PC-3 (cell line): ENCODE measurements around the gene APOBEC2. TPM values are rescaled to one million over a fixed set of nuclear protein-coding genes. Genes with fewer than 3 reads are reported as not detected.

Experiments
- ATAC-seq: fragments of 200-7000 bp; cut with Tn5 transposase; 2 replicates; pipeline ENCODE4 v1.9.1; 2020; ENCODE audit warnings: mild to moderate bottlenecking, moderate library complexity
- BruUV-seq: library from RNA; stranded (reverse); fragments of 400-500 nt; replicated peaks from 2 replicates; lab custom pipeline; 2021; lab: Mats Ljungman, UMichigan
- CTCF ChIA-PET: fragments of 300-600 bp; sonication (Branson Sonifier 250); formaldehyde crosslinking; loops from one replicate; lab custom pipeline; 2022; ENCODE audit warnings: antibody characterized with exemption; lab: Charles Lee
- POLR2A ChIA-PET: fragments of 300-600 bp; sonication (Branson Sonifier 250); formaldehyde crosslinking; loops from one replicate; lab custom pipeline; 2022; ENCODE audit warnings: antibody characterized with exemption; ENCODE audit not compliant: unreplicated experiment; lab: Charles Lee
- DNase-seq: peaks from one replicate; pipeline ENCODE4 v3.0.0-alpha.2; 2015
- H2AFZ ChIP-seq: fragments of 300-600 bp; sonication (generic); 2 replicates; pipeline ENCODE4 v1.6.0; 2016; ENCODE audit warnings: antibody characterized with exemption, low read length
- H3F3A ChIP-seq: fragments of 300-600 bp; sonication (generic); one replicate; pipeline ENCODE4 v1.6.0; 2017; ENCODE audit warnings: antibody characterized with exemption, low read length, control low read depth, mild to moderate bottlenecking; ENCODE audit not compliant: unreplicated experiment
- H3K27ac ChIP-seq: fragments of 300-600 bp; sonication (generic); 2 replicates; pipeline ENCODE4 v1.5.1; 2016; ENCODE audit warnings: mild to moderate bottlenecking, low read length
- H3K27me3 ChIP-seq: fragments of 300-600 bp; sonication (generic); 2 replicates; pipeline ENCODE4 v1.6.1; 2016; ENCODE audit warnings: low read length, mixed read lengths
- H3K36me3 ChIP-seq: fragments of 300-600 bp; sonication (generic); 2 replicates; pipeline ENCODE4 v1.6.1; 2016; ENCODE audit warnings: low read depth, mixed run types, low read length, mixed read lengths
- H3K4me1 ChIP-seq: fragments of 300-600 bp; sonication (generic); 2 replicates; pipeline ENCODE4 v1.5.1; 2016; ENCODE audit warnings: low read length; ENCODE audit not compliant: insufficient read depth
- H3K4me2 ChIP-seq: fragments of 300-600 bp; sonication (generic); 2 replicates; pipeline ENCODE4 v1.6.0; 2016; ENCODE audit warnings: low read length
- H3K4me3 ChIP-seq: fragments of 300-600 bp; sonication (generic); 2 replicates; pipeline ENCODE4 v1.5.1; 2016; ENCODE audit warnings: mild to moderate bottlenecking, low read length, mixed read lengths
- H3K79me2 ChIP-seq: fragments of 300-600 bp; sonication (generic); 2 replicates; pipeline ENCODE4 v1.6.1; 2017; ENCODE audit warnings: low read length, mixed read lengths
- H3K9ac ChIP-seq: fragments of 300-600 bp; sonication (generic); 2 replicates; pipeline ENCODE4 v1.6.0; 2016; ENCODE audit warnings: mild to moderate bottlenecking, low read length
- H3K9me2 ChIP-seq: fragments of 300-600 bp; sonication (generic); replicated peaks from 2 replicates; pipeline ENCODE4 v1.6.1; 2016; ENCODE audit warnings: mixed run types, low read length, mixed read lengths
- H3K9me3 ChIP-seq: fragments of 300-600 bp; sonication (generic); 2 replicates; pipeline ENCODE4 v1.6.1; 2016; ENCODE audit warnings: low read length, mixed read lengths
- H4K20me1 ChIP-seq: fragments of 300-600 bp; sonication (generic); 2 replicates; pipeline ENCODE4 v1.6.1; 2016; ENCODE audit warnings: low read length, mixed read lengths
- CTCF ChIP-seq: fragments of 300-600 bp; sonication (generic); conservative IDR thresholded peaks from 2 replicates; pipeline ENCODE4 v1.5.1; 2017; ENCODE audit warnings: antibody characterized with exemption, low read depth, mild to moderate bottlenecking, low read length
- EZH2 ChIP-seq: fragments of 300-600 bp; sonication (generic); IDR thresholded peaks from one replicate; pipeline ENCODE4 v1.6.1; 2017; ENCODE audit warnings: antibody characterized with exemption, mild to moderate bottlenecking, low read length; ENCODE audit not compliant: unreplicated experiment
- EZH2phosphoT487 ChIP-seq: fragments of 300-600 bp; sonication (generic); IDR thresholded peaks from 2 replicates; pipeline ENCODE4 v1.6.1; 2018; ENCODE audit warnings: mild to moderate bottlenecking, antibody characterized with exemption, low read length, borderline replicate concordance
- intact Hi-C: fragments of 100-400 bp; cut with micrococcal nuclease; formaldehyde crosslinking; loops from 2 replicates; pipeline ENCODE4 v1.9.0; 2023
- total RNA-seq: library from RNA; depleted of rRNA; stranded (reverse); fragments of >200 nt; gene quantifications from 2 replicates; pipeline ENCODE4 v1.2.3, GENCODE V29; 2014

APOBEC2 gene
- total RNA-seq, 1 experiment from 2014 or later: not detected

DNA sequence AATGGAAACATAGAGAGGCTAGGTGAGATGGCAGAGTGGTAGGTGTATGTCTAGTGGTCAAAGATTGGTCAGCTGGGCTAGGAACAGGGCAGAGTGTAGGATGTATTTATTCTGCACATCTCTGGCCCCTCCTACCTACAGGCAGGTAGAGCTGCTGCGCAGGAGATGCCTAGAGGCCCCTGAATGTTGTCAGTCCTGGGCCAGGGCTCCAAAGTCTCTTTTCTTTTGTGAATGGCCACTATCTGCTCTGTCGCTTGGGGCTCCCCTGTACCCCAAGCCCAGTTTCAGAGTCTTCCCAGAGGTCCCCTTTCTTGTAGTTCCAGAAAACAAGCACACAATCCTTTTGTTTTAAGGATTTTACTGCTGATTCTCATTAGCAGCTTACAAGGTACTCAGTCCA lies 5.7 kb upstream of the APOBEC2 start:
- H3K4me3 ChIP-seq: no peak overlapping the region
- DNase-seq (no peak), ATAC-seq (no peak)
- intact Hi-C loops: no loop called here
- H3K79me2 ChIP-seq: no peaks in the 10 kb centered on the region
- H2AFZ ChIP-seq: no peak overlapping the region
- ChIA-PET POLR2A (no interaction called here), CTCF (no interaction called here)
- H3K27me3 ChIP-seq: no peaks in the 10 kb centered on the region
- H3K9me2 ChIP-seq: no peaks in the 10 kb centered on the region
- TF ChIP-seq CTCF (no peak), EZH2 (no peak), EZH2phosphoT487 (no peak)
- BruUV-seq: no TSS peak
- no peak overlapping the region for H3K4me2 ChIP-seq
- no peaks in the 10 kb centered on the region for H3K9me3 ChIP-seq
- H3K27ac ChIP-seq: no peak overlapping the region
- no peaks in the 10 kb centered on the region for H3F3A ChIP-seq
- H3K36me3 ChIP-seq: no peaks in the 10 kb centered on the region
- no peak overlapping the region for H3K9ac ChIP-seq
- no peaks in the 10 kb centered on the region for H4K20me1 ChIP-seq
- no peaks in the 10 kb centered on the region for H3K4me1 ChIP-seq

DNA sequence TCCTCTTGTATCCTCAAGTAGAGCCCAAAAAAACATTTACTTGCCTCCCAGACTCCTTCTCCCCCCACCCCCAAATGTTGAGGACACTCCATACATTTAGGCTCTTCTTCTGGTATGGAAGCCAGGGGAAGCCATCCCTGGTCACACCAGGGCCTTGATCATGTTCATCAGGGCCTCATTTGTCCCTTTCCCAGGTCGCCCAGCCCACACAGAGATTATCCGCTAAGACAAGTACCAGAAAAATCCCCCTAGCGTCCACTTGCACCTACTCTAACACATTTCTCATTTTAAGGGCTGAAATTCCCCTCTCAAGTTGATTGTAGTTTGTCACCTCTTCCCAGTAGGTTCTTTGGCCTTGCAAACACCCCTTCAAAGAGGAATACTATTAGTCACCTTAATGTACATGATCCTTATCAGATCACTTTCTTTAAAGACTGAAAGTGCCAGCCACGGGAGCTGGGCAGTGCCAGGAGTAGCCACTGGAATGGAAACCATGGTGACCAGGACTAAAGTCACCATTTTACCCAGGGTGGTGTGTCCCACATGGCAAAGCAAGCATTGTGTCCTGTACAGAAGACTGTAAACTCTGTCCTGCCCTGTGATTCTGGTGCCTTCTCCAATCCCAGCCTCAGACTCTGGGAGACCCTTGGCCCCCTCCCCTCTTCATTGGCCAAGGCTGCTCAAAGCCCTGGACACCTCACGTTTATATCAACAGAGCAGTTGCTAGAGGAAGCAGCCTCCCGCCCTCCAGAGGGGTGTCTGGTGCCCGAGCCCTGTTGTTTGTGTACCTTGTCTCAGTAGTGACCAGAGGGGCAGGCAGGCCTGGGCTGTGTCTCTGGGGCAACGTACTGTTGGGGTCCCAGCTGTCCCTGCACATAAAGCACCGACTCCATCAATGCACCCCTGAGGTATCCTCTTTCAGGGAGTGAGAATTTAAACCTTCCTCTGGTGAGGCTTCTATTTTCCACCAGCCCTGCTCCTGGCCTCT lies 5.0 kb upstream of the APOBEC2 start:
- Histone ChIP-seq H3K27ac (no peak overlapping the region), H3K79me2 (no peaks in the 10 kb centered on the region), H3K9me3 (no peaks in the 10 kb centered on the region), H3F3A (no peaks in the 10 kb centered on the region), H3K4me1 (no peaks in the 10 kb centered on the region), H3K4me3 (no peak overlapping the region), H4K20me1 (no peaks in the 10 kb centered on the region), H2AFZ (no peak overlapping the region), H3K36me3 (no peaks in the 10 kb centered on the region), H3K27me3 (no peaks in the 10 kb centered on the region), H3K9me2 (no peaks in the 10 kb centered on the region), H3K9ac (no peak overlapping the region), H3K4me2 (no peak overlapping the region)
- ATAC-seq (no peak), DNase-seq (no peak)
- intact Hi-C loops: no loop called here
- TF ChIP-seq CTCF: no peak
- no peak for TF ChIP-seq EZH2phosphoT487
- no peak for TF ChIP-seq EZH2
- ChIA-PET CTCF (no interaction called here), POLR2A (no interaction called here)
- BruUV-seq: no TSS peak

- POLR2A ChIA-PET: no interaction called here
Measured at GRCh38 chr6:41049521-41049920, 3.5 kb upstream of the APOBEC2 start.

More at GRCh38 chr6:41049521-41049920, 3.5 kb upstream of the APOBEC2 start:
- no peak overlapping the region for H3K27ac ChIP-seq
- H3K79me2 ChIP-seq: no peaks in the 10 kb centered on the region
- no peak overlapping the region for H3K4me2 ChIP-seq
- BruUV-seq: no TSS peak
- H2AFZ ChIP-seq: no peak overlapping the region
- DNase-seq (no peak), ATAC-seq (no peak)
- H3K9ac ChIP-seq: no peak overlapping the region
- no peaks in the 10 kb centered on the region for H3K4me1 ChIP-seq
- no peaks in the 10 kb centered on the region for H3K9me2 ChIP-seq
- intact Hi-C loops: no loop called here
- H3K4me3 ChIP-seq: no peak overlapping the region
- H3K27me3 ChIP-seq: no peaks in the 10 kb centered on the region
- no peaks in the 10 kb centered on the region for H3K36me3 ChIP-seq
- TF ChIP-seq CTCF: no peak
- no peak for TF ChIP-seq EZH2
- TF ChIP-seq EZH2phosphoT487: no peak
- no peaks in the 10 kb centered on the region for H3F3A ChIP-seq
- CTCF ChIA-PET: no interaction called here
- no peaks in the 10 kb centered on the region for H3K9me3 ChIP-seq
- H4K20me1 ChIP-seq: no peaks in the 10 kb centered on the region
